Parathyroid adenoma (tissue), 2 donors: ENCODE data around the gene GPX6.
"Not testable (repeated sequence)": the region's sequence is repeated elsewhere in the genome, so short reads cannot be mapped to it uniquely, and the experiment has no call there.

ENCODE experiments used
- H2AFZ ChIP-seq: fragments of 300-600 bp; sonication (generic); one replicate; pipeline ENCODE4 v1.7.0; 2017; ENCODE audit warnings: antibody characterized with exemption, mild to moderate bottlenecking
- H3K27ac ChIP-seq: fragments of 300-600 bp; sonication (generic); one replicate; pipeline ENCODE4 v1.7.0; 2017
- H3K27me3 ChIP-seq: fragments of 300-600 bp; sonication (generic); one replicate; pipeline ENCODE4 v1.7.0; 2017; ENCODE audit warnings: low read length; ENCODE audit not compliant: control insufficient read depth, insufficient read depth
- H3K36me3 ChIP-seq: fragments of 300-600 bp; sonication (generic); one replicate; pipeline ENCODE4 v1.7.0; 2017; ENCODE audit warnings: low read length; ENCODE audit not compliant: control insufficient read depth, insufficient read depth
- H3K4me1 ChIP-seq: fragments of 300-600 bp; sonication (generic); one replicate; pipeline ENCODE4 v1.7.0; 2017; ENCODE audit warnings: control low read depth
- H3K4me2 ChIP-seq: fragments of 300-600 bp; sonication (generic); one replicate; pipeline ENCODE4 v1.7.0; 2017; ENCODE audit warnings: low read length
- H3K4me3 ChIP-seq: fragments of 300-600 bp; sonication (generic); one replicate; pipeline ENCODE4 v1.7.0; 2017; ENCODE audit warnings: low read depth, low read length
- H3K79me2 ChIP-seq: fragments of 300-600 bp; sonication (generic); one replicate; pipeline ENCODE4 v1.7.0; 2017; ENCODE audit warnings: control low read depth
- H3K9ac ChIP-seq: fragments of 300-600 bp; sonication (generic); one replicate; pipeline ENCODE4 v1.7.0; 2017; ENCODE audit warnings: mild to moderate bottlenecking
- H3K9me3 ChIP-seq: fragments of 300-600 bp; sonication (generic); one replicate; pipeline ENCODE4 v1.7.0; 2017; ENCODE audit warnings: low read length; ENCODE audit not compliant: control insufficient read depth
- CTCF ChIP-seq: fragments of 300-600 bp; sonication (generic); IDR thresholded peaks from one replicate; pipeline ENCODE4 v1.7.0; 2017; ENCODE audit warnings: antibody characterized with exemption, mild to moderate bottlenecking
- donor health status: primary hyperparathyroidism.

GPX6 gene

GRCh38 chr6:28553986-28554881 is 38.6 kb upstream of the GPX6 start:
- Histone ChIP-seq H3K79me2 (no peaks in the 10 kb centered on the region), H2AFZ (peak overlapping the region; percentile 9), H3K9ac (no peak overlapping the region), H3K4me2 (peak overlapping the region; percentile 73), H3K27ac (no peak overlapping the region), H3K36me3 (no peaks in the 10 kb centered on the region), H3K4me3 (peak overlapping the region; percentile 41), H3K9me3 (no peaks in the 10 kb centered on the region), H3K27me3 (no peaks in the 10 kb centered on the region), H3K4me1 (no peaks in the 10 kb centered on the region)
- no peak for TF ChIP-seq CTCF

DNA sequence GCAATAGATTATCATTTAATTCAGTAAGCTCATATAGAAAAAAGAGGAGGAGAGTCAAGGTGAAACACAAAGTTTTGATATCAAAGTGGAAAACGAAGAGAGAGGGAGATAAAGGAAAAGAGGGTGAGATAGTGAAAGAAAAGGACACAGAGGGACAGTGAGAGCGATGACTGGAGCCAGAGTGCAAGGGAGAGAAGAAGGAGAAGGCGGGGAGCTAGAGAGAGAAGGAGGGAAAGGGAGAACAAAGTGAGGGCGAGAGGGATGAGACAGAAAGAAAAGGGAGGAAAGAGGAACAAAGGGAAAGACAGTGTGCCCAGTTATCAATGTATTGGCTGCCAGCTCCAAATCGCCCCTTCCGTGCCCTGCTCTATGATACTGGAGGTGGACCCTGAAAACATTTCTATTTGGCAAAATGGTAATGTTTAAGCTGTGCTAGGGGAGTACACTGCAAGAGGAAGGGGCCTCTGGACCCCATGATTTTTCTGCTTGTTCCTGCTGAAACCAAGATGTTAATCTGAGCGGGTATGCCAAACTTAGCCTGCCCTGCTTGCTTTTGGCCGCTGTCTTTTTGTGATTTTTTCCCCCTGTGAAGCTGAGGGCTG is 37.9 kb upstream of the GPX6 start:
- H3K79me2 ChIP-seq = no peaks in the 10 kb centered on the region
- no peaks in the 10 kb centered on the region for H3K4me1 ChIP-seq
- H3K27ac ChIP-seq = no peak overlapping the region
- no peaks in the 10 kb centered on the region for H3K36me3 ChIP-seq
- TF ChIP-seq CTCF = no peak
- peak overlapping the region; percentile 9 for H2AFZ ChIP-seq
- peak overlapping the region; percentile 73 for H3K4me2 ChIP-seq
- H3K4me3 ChIP-seq = peak overlapping the region; percentile 41
- no peak overlapping the region for H3K9ac ChIP-seq
- no peaks in the 10 kb centered on the region for H3K27me3 ChIP-seq
- no peaks in the 10 kb centered on the region for H3K9me3 ChIP-seq

- H3K4me3 ChIP-seq = no peak overlapping the region
- H3K9ac ChIP-seq = no peak overlapping the region
- H3K79me2 ChIP-seq = no peaks in the 10 kb centered on the region
- no peak overlapping the region for H3K27ac ChIP-seq
- H3K9me3 ChIP-seq = no peaks in the 10 kb centered on the region
- H3K27me3 ChIP-seq = no peaks in the 10 kb centered on the region
- H3K4me2 ChIP-seq = no peak overlapping the region
- H2AFZ ChIP-seq = no peak overlapping the region
- TF ChIP-seq CTCF = no peak
- H3K4me1 ChIP-seq = no peaks in the 10 kb centered on the region
- H3K36me3 ChIP-seq = no peaks in the 10 kb centered on the region
These were observed 36.5 kb upstream of the GPX6 start for GRCh38 chr6:28551891-28552666.

DNA sequence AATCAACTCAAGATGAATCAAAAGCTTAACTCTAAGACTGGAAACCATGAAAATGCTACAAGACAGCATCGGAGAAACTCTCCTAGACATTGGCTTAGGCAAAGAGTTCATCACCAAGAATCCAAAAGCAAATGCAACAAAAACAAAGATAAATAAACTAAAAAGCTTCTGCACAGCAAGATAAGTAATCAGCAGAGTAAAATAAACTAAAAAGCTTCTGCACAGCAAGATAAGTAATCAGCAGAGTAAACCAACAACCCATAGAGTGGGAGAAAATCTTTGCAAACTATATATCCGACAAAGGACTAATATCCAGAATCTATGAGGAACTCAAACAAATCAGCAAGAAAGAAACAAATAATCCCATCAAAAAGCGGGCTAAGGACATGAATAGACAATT is 31.4 kb upstream of the GPX6 start:
- not testable (repeated sequence) for H3K4me2 ChIP-seq, H3K27ac ChIP-seq, H3K27me3 ChIP-seq, H3K4me1 ChIP-seq, H2AFZ ChIP-seq, H3K4me3 ChIP-seq, H3K9ac ChIP-seq, H3K9me3 ChIP-seq, H3K79me2 ChIP-seq, H3K36me3 ChIP-seq

DNA sequence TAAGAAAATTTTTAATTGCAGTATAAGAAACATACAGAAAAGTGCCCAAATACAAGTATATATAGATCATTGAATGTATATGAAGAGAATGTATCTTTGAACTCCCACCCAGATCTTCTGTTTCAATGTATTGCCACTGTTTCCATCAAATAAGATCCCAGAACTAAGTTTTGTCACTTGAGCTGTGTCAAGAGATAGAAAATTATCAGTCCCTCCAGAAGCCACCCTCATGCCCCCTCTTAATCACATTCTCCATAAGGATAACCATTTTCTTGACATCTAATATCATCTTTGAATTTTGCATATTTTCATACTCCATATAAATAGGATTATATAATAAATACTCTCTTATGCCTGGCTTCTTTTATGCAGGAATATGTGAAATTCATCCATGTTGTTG is 30.4 kb upstream of the GPX6 start:
- H3K4me3 ChIP-seq = no peak overlapping the region
- H3K4me2 ChIP-seq = no peak overlapping the region
- TF ChIP-seq CTCF = no peak
- H2AFZ ChIP-seq = no peak overlapping the region
- H3K27me3 ChIP-seq = no peaks in the 10 kb centered on the region
- no peaks in the 10 kb centered on the region for H3K4me1 ChIP-seq
- no peak overlapping the region for H3K27ac ChIP-seq
- H3K9ac ChIP-seq = no peak overlapping the region
- no peaks in the 10 kb centered on the region for H3K36me3 ChIP-seq
- H3K9me3 ChIP-seq = no peaks in the 10 kb centered on the region
- no peaks in the 10 kb centered on the region for H3K79me2 ChIP-seq
